ENCODE measurements around the gene RNASET2. TPM values are rescaled to one million over a fixed set of nuclear protein-coding genes. Genes with fewer than 3 reads are reported as not detected.

RNASET2 gene
- total and polyA plus RNA-seq, 4 donors: 17.7 to 37.2 (median 25.0) TPM

GRCh38 chr6:166927935-166928643 is 28.3 kb downstream of the RNASET2 start:
- no peaks in the 10 kb centered on the region for H3K27me3 ChIP-seq (ENCODE audit: control insufficient read depth in 4 of 4, insufficient read depth in 4 of 4, low read length in 3 of 4)
- H3K4me3 ChIP-seq (ENCODE audit: low read depth in 1 of 3, low read length in 3 of 3): no peak overlapping the region
- DNase-seq (ENCODE audit: low spot score): no peak
- no peaks in the 10 kb centered on the region for H3K9me3 ChIP-seq (ENCODE audit: control insufficient read depth in 4 of 4, low read length in 3 of 4)
- TF ChIP-seq JUND (IDR thresholded peaks at IDR 0.05) (no peak), RXRA (IDR thresholded peaks at IDR 0.05) (no peak)
- H3K27ac ChIP-seq (ENCODE audit: low read depth in 1 of 2, low read length in 2 of 2): no peak overlapping the region
- H3K9ac ChIP-seq (ENCODE audit: low read depth in 1 of 2, low read length in 2 of 2): no peak overlapping the region
- H3K36me3 ChIP-seq (ENCODE audit: control insufficient read depth in 4 of 4, insufficient read depth in 3 of 4, low read depth in 1 of 4, low read length in 3 of 4): peaks cover 0 to 7% (median 6%) of the 10 kb centered on the region in 4 donors
- WGBS: 92% methylated on average over 13 of the region's 13 CpGs
- no peaks in the 10 kb centered on the region for H3K4me1 ChIP-seq (ENCODE audit: control insufficient read depth in 4 of 4, insufficient read depth in 4 of 4, low read length in 3 of 4)

- H3K9ac ChIP-seq (ENCODE audit: low read depth in 1 of 2, low read length in 2 of 2): no peak overlapping the region
- H3K4me1 ChIP-seq (ENCODE audit: control insufficient read depth in 4 of 4, insufficient read depth in 4 of 4, low read length in 3 of 4): no peaks in the 10 kb centered on the region
- H3K9me3 ChIP-seq (ENCODE audit: control insufficient read depth in 4 of 4, low read length in 3 of 4): no peaks in the 10 kb centered on the region
- H3K27me3 ChIP-seq (ENCODE audit: control insufficient read depth in 4 of 4, insufficient read depth in 4 of 4, low read length in 3 of 4): no peaks in the 10 kb centered on the region
- 97% methylated on average over 12 of the region's 12 CpGs for WGBS
- no peak overlapping the region for H3K4me3 ChIP-seq (ENCODE audit: low read depth in 1 of 3, low read length in 3 of 3)
- no peak overlapping the region for H3K27ac ChIP-seq (ENCODE audit: low read depth in 1 of 2, low read length in 2 of 2)
- DNase-seq (ENCODE audit: low spot score): no peak
- H3K36me3 ChIP-seq (ENCODE audit: control insufficient read depth in 4 of 4, insufficient read depth in 3 of 4, low read depth in 1 of 4, low read length in 3 of 4): peaks cover 0 to 7% (median 6%) of the 10 kb centered on the region in 4 donors
- TF ChIP-seq JUND (IDR thresholded peaks at IDR 0.05) (no peak), ATF3 (IDR thresholded peaks at IDR 0.05) (no peak), NR2F2 (IDR thresholded peaks at IDR 0.05) (no peak), SP1 (IDR thresholded peaks at IDR 0.05) (no peak), FOXA2 (IDR thresholded peaks at IDR 0.05) (no peak), RXRA (IDR thresholded peaks at IDR 0.05) (no peak), RAD21 (IDR thresholded peaks at IDR 0.05) (no peak), MAX (IDR thresholded peaks at IDR 0.05) (no peak)
These were observed 29.0 kb downstream of the RNASET2 start for GRCh38 chr6:166927240-166927934.

GRCh38 chr6:166926748-166927147 is 29.6 kb downstream of the RNASET2 start:
- H3K9ac ChIP-seq (ENCODE audit: low read depth in 1 of 2, low read length in 2 of 2): no peak overlapping the region
- peaks cover 0 to 7% (median 6%) of the 10 kb centered on the region in 4 donors for H3K36me3 ChIP-seq (ENCODE audit: control insufficient read depth in 4 of 4, insufficient read depth in 3 of 4, low read depth in 1 of 4, low read length in 3 of 4)
- DNase-seq (ENCODE audit: low spot score): no peak
- no peak overlapping the region for H3K4me3 ChIP-seq (ENCODE audit: low read depth in 1 of 3, low read length in 3 of 3)
- TF ChIP-seq MAX (IDR thresholded peaks at IDR 0.05): no peak
- TF ChIP-seq ATF3 (IDR thresholded peaks at IDR 0.05): no peak
- TF ChIP-seq RAD21 (IDR thresholded peaks at IDR 0.05): no peak
- no peak for TF ChIP-seq YY1 (IDR thresholded peaks at IDR 0.05)
- no peak for TF ChIP-seq SP1 (IDR thresholded peaks at IDR 0.05)
- no peak for TF ChIP-seq EGR1 (IDR thresholded peaks at IDR 0.05; ENCODE audit: low read depth in 2 of 2)
- no peak for TF ChIP-seq ZBTB33 (IDR thresholded peaks at IDR 0.05)
- TF ChIP-seq GABPA (IDR thresholded peaks at IDR 0.05 in 1 of 2, conservative IDR thresholded peaks at IDR 0.05 in 1 of 2): no peak
- TF ChIP-seq RXRA (IDR thresholded peaks at IDR 0.05): no peak
- no peak for TF ChIP-seq FOXA2 (IDR thresholded peaks at IDR 0.05)
- no peak for TF ChIP-seq REST (IDR thresholded peaks at IDR 0.05)
- TF ChIP-seq JUND (IDR thresholded peaks at IDR 0.05): no peak
- no peak for TF ChIP-seq HNF4G (IDR thresholded peaks at IDR 0.05)
- TF ChIP-seq NR2F2 (IDR thresholded peaks at IDR 0.05): no peak
- TF ChIP-seq TAF1 (conservative IDR thresholded peaks at IDR 0.05): no peak
- TF ChIP-seq FOXA1 (IDR thresholded peaks at IDR 0.05): no peak
- H3K4me1 ChIP-seq (ENCODE audit: control insufficient read depth in 4 of 4, insufficient read depth in 4 of 4, low read length in 3 of 4): no peaks in the 10 kb centered on the region
- WGBS: 97% methylated on average over 12 of the region's 12 CpGs
- H3K27me3 ChIP-seq (ENCODE audit: control insufficient read depth in 4 of 4, insufficient read depth in 4 of 4, low read length in 3 of 4): no peaks in the 10 kb centered on the region
- H3K27ac ChIP-seq (ENCODE audit: low read depth in 1 of 2, low read length in 2 of 2): no peak overlapping the region
- H3K9me3 ChIP-seq (ENCODE audit: control insufficient read depth in 4 of 4, low read length in 3 of 4): no peaks in the 10 kb centered on the region

Data from liver (tissue), 9 donors.